HUES64 (cell line): ENCODE results near the gene CAPN12.

Source experiments
- H3K27ac ChIP-seq: 2 replicates; pipeline ENCODE4 v1.7.0; 2013; ENCODE audit warnings: low read depth, low read length, inconsistent platforms
- H3K27me3 ChIP-seq: 2 replicates; pipeline ENCODE4 v1.6.1; 2013; ENCODE audit warnings: mild to moderate bottlenecking, low read length; ENCODE audit not compliant: insufficient read depth
- H3K36me3 ChIP-seq: 2 replicates; pipeline ENCODE4 v1.6.1; 2013; ENCODE audit warnings: mild to moderate bottlenecking, low read length; ENCODE audit not compliant: insufficient read depth
- H3K4me1 ChIP-seq: 2 replicates; pipeline ENCODE4 v1.6.1; 2013; ENCODE audit warnings: mild to moderate bottlenecking, low read length, moderate library complexity; ENCODE audit not compliant: insufficient read depth
- H3K4me3 ChIP-seq: 2 replicates; pipeline ENCODE4 v1.5.1; 2013; ENCODE audit warnings: mild to moderate bottlenecking, low read length, moderate library complexity
- H3K9ac ChIP-seq: 2 replicates; pipeline ENCODE4 v1.6.1; 2013; ENCODE audit warnings: mild to moderate bottlenecking, low read depth, low read length
- H3K9me3 ChIP-seq: 2 replicates; pipeline ENCODE4 v1.6.1; 2013; ENCODE audit warnings: low read depth, low read length; ENCODE audit not compliant: insufficient read depth
- WGBS: fragments of 150-250, 120-280 bp; methylation state at CpG from one replicate; pipeline ENCODE4 v1.1.7; 2013; ENCODE audit warnings: missing lambda C conversion rate; 5-methylcytosine and 5-hydroxymethylcytosine counted together

The CAPN12 gene

DNA sequence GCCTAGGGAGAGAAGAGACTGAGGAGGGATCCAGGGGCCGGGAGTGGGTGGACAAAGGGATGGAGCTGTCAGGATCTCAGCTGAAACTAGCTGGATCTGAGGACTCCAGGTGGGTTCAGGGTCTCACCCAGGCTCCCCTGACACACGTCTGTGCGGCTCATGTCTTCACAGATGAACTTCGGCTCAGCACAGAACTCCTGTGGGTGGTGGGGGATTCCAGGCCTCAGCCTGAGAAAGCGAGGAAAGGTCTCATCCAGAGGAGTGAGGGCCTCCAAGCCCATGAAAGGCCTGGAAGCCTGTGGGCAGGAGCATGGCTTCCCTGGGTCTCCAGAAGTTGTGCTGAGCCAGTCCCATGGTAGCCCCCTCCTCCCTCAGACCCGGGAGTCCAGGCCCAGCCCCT is 1.4 kb downstream of the CAPN12 start:
- Histone ChIP-seq H3K9me3 (no peaks in the 10 kb centered on the region), H3K4me1 (no peaks in the 10 kb centered on the region), H3K9ac (no peak overlapping the region), H3K27ac (no peak overlapping the region), H3K27me3 (peaks cover under 1% of the 10 kb centered on the region), H3K36me3 (no peaks in the 10 kb centered on the region), H3K4me3 (no peak overlapping the region)
- 91% methylated on average over 6 of the region's 6 CpGs for WGBS

DNA sequence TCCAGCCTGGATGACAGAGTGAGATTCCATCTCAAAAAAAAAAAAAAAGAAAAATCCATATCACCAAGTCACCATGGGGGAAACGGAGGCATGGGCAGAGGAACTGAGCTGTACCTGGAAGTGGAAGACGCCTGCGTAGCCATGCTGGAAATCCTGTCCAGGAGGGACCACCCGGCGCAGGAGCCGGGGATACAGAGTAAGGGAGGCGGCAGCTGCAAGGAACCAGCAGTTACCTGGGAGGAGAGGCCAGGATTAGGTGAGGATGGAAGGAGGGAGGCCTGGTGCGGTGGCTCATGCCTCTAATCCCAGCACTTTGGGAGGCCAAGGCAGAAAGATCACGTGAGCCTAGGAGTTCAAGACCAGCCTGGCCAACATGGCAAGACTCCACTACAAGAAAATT is 2.0 kb downstream of the CAPN12 start:
- Histone ChIP-seq H3K36me3 (no peaks in the 10 kb centered on the region), H3K27ac (no peak overlapping the region), H3K9me3 (no peaks in the 10 kb centered on the region), H3K27me3 (peaks cover 6% of the 10 kb centered on the region), H3K4me3 (no peak overlapping the region), H3K4me1 (no peaks in the 10 kb centered on the region), H3K9ac (no peak overlapping the region)
- WGBS: 95% methylated on average over 9 of the region's 9 CpGs

DNA sequence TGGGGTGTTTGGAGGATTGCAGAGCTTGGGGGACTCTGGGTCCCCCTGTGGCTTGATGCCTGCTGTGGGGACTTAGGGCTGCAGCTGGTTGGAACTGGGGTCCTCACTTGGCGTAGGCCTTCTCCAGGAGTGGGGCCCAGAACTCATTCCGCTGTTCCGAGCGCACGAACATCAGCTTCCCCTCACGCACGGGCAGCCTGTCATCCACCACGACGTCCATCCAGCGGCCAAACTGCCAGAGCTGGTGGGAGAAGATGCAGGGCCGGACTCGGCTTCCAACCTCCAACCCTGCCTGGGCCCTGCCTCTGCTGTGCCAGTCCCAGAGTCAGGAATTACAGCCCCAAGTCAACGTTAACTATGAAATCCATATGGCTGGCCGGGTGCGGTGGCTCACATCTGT is 2.6 kb downstream of the CAPN12 start:
- H3K4me3 ChIP-seq: no peak overlapping the region
- H3K27me3 ChIP-seq: peaks cover 8% of the 10 kb centered on the region
- WGBS: 96% methylated on average over 15 of the region's 15 CpGs
- H3K27ac ChIP-seq: no peak overlapping the region
- H3K36me3 ChIP-seq: no peaks in the 10 kb centered on the region
- no peaks in the 10 kb centered on the region for H3K4me1 ChIP-seq
- H3K9me3 ChIP-seq: no peaks in the 10 kb centered on the region
- no peak overlapping the region for H3K9ac ChIP-seq

DNA sequence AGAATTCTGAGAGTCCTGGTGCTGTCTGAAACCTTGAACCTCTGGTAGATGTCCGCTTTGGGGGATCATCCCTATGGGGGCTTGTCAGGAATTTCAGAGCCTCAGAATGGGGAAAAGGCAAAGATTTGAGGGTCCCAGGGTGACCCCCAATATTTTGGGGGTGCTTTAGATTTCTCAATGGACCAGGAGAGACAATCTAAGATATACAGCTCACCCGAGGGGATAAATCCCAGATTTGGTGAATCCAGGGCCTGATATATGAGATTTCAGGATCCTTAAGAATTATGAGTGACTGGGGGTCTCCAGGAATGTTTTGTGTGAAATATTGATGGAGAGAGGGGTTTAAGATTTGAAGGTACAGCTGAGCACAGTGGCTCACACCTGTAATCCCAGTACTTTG is 3.3 kb downstream of the CAPN12 start:
- 86% methylated on average over 2 of the region's 2 CpGs for WGBS
- H3K9me3 ChIP-seq: no peaks in the 10 kb centered on the region
- H3K36me3 ChIP-seq: no peaks in the 10 kb centered on the region
- H3K27ac ChIP-seq: no peak overlapping the region
- H3K4me1 ChIP-seq: no peaks in the 10 kb centered on the region
- peaks cover 12% of the 10 kb centered on the region for H3K27me3 ChIP-seq
- H3K9ac ChIP-seq: no peak overlapping the region
- H3K4me3 ChIP-seq: no peak overlapping the region

DNA sequence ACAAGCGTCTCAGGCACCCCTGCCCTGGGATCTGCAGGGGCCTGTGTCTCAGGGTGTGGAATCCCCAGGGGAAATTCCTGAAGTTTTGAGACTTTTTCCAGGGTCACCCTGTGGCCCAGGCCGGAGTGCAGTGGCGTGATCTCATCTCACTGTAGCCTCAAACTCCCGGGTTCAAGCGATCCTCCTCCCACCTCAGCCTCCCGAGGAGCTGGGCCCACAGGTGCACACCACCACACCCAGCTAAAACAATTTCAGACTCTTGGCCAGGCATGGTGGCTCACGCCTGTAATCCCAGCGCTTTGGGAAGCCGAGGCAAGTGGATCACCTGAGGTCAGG is 4.0 kb downstream of the CAPN12 start:
- no peaks in the 10 kb centered on the region for H3K9me3 ChIP-seq
- peaks cover 12% of the 10 kb centered on the region for H3K27me3 ChIP-seq
- H3K9ac ChIP-seq: no peak overlapping the region
- H3K27ac ChIP-seq: no peak overlapping the region
- H3K4me3 ChIP-seq: no peak overlapping the region
- no peaks in the 10 kb centered on the region for H3K36me3 ChIP-seq
- 94% methylated on average over 9 of the region's 9 CpGs for WGBS
- H3K4me1 ChIP-seq: no peaks in the 10 kb centered on the region

DNA sequence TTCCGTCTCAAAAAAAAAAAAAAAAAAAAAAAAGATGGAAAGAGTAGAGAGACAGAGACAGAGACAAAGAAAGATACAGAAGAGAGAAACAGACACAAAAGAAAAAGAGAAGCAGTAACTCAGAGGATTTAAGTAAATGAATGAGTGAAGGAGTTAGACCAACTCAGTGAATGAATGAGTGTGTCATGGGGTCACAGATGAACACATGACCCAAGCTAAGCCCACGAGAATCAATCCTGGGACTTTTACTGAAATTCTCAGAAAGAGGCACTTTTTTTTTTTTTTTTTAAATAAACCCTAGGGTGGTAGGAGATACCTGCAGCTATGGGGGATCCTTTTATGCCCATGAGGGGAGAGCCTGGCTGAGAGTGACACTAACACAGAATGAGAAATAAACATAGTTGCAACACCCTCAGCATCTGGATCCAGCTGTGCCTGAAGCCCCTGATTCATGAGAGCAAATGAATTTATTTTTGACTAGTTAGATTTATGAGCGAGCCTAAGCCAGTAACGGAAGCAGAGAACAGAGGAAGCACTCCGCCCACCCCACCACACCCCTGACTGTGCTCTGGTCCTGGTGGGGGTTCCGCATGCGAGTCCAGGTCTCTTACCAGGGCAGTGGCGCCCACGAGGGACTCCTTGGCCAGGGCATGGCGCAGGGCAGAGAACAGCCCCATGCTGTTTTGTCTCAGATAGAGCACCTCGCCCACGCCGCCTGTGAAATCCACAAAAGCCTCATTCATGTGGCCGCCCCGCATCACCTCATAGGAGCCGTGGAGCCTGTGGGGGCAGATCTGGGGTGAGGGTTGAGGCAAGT is 4.6 kb downstream of the CAPN12 start:
- WGBS: 88% methylated on average over 16 of the region's 16 CpGs
- Histone ChIP-seq H3K9ac (no peak overlapping the region), H3K27me3 (peaks cover 12% of the 10 kb centered on the region), H3K9me3 (no peaks in the 10 kb centered on the region), H3K36me3 (no peaks in the 10 kb centered on the region), H3K4me1 (peaks cover 4% of the 10 kb centered on the region; the same call in 1 of the 2 replicates), H3K4me3 (no peak overlapping the region), H3K27ac (no peak overlapping the region)

DNA sequence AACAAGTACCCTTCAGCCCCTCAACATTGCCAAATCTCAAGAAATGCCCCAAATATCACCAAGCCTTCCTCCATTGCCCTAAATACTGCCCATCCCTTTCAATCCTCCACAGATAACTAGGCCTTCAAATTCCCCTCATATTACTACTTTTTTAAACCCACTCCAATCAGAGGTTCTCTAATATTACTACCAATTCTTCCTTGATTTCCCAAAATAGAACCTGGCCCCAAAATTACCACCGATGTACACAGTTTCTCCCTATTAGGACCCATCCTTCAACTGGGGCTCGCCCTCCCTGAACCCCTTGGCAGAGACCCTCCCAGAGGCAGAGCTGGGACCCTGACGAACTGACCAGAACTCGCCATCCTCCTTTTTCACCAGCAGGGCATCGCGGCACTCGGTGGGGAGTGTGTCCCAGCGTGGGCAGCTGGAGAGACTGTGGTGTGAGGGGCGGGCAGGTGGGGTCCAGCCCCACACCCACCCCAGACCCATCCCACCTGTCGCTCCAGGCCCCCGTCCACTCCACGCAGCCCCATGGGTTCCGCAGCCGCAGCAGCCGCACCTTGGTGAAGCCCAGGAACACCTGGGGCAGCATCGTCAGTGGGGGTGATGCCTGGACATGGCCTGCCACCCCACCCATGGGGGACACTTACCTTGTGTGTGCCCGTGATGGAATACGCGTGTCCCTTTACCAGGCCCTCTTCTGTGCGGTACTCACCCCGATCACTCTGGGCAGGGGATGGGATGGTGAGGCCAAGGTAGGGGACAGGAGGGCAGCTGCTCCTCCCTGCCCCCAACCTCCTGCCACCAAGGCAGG is 6.1 kb downstream of the CAPN12 start:
- Histone ChIP-seq H3K9ac (no peak overlapping the region), H3K9me3 (no peaks in the 10 kb centered on the region), H3K27ac (no peak overlapping the region), H3K4me1 (peaks cover 4% of the 10 kb centered on the region; the same call in 1 of the 2 replicates), H3K36me3 (no peaks in the 10 kb centered on the region), H3K27me3 (peaks cover 12% of the 10 kb centered on the region), H3K4me3 (no peak overlapping the region)
- 96% methylated on average over 21 of the region's 21 CpGs for WGBS

DNA sequence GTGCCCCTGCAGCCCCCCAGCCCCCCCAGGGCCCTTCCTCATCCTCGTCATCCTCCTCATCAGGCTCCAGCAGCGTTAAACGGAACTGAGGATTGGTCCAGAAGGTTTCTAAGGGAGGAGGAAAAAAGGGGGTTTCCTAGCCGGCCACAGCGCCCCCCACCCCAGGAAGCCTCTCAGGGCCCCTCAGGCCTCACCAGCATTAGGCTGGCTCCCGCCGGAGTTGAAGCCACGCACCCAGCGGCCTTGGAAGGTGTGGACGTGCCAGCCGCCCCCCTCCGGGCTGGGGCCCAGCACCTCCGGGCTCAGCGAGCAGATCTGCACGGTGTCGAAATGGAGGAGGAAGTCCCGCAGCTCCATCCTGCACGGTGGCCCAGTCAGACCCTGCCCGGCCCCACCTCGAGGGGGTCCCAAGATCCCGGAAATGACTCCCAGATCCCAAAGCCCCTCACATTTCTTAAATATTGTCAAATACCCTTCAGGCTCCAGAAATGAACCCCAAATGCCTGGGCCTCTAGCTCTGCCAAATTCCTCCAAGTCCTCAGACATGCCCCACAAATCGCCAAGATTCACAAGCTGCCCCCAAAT is 6.9 kb downstream of the CAPN12 start:
- Histone ChIP-seq H3K9me3 (no peaks in the 10 kb centered on the region), H3K9ac (peak overlapping the region; percentile 9; the same call in 1 of the 2 replicates), H3K27ac (no peak overlapping the region), H3K4me1 (peaks cover 4% of the 10 kb centered on the region; the same call in 1 of the 2 replicates), H3K36me3 (no peaks in the 10 kb centered on the region), H3K27me3 (peaks cover 12% of the 10 kb centered on the region), H3K4me3 (no peak overlapping the region)
- WGBS: 75% methylated on average over 21 of the region's 22 CpGs

DNA sequence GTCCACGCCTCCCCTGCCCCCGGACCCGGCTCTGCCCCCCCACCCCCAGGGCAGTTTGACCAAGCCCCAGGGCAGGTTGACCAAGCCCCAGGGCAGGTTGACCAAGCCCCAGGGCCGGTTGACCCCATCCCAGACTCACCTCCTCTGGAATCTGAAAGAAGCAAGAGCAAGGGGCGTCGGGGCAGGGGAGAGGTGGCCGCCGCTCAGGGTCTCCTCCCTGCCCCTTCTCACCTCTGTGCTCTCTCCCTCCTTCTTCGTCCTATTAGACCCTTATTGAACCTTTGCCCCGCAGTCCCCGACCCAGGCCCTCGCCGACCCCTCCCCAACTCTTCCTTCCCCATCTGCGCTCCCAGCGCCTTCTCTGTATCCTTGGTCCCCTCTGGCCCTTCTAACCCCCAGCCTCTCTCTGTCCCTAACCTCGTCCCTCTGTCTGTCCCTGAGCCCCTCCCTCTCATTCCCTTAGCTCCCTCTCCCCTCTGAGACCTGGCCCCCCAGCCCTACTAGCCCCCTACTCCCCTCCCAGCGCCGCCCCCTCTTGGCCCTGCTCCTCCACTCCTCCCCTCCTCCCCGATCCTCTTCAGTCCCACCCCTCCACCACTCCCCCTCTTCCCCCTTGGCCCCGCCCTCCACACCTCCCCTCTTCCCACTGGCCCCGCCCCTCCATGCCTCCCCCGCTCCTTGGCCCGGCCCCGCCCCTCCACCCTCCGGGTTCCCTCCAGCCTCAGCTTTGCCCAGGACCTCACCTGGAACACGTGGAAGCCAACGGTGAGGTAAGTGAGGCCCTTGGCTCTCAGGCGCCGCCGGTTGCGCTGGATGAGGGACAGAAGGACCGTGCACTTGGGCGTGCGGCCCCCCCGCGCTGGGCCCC is 7.6 kb downstream of the CAPN12 start:
- Histone ChIP-seq H3K9me3 (no peaks in the 10 kb centered on the region), H3K4me3 (peak overlapping the region; percentile 56), H3K36me3 (peaks cover 4% of the 10 kb centered on the region), H3K4me1 (peaks cover 4% of the 10 kb centered on the region; the same call in 1 of the 2 replicates), H3K27me3 (peaks cover 12% of the 10 kb centered on the region), H3K9ac (no peak overlapping the region), H3K27ac (no peak overlapping the region)
- 6% methylated on average over 31 of the region's 36 CpGs for WGBS

DNA sequence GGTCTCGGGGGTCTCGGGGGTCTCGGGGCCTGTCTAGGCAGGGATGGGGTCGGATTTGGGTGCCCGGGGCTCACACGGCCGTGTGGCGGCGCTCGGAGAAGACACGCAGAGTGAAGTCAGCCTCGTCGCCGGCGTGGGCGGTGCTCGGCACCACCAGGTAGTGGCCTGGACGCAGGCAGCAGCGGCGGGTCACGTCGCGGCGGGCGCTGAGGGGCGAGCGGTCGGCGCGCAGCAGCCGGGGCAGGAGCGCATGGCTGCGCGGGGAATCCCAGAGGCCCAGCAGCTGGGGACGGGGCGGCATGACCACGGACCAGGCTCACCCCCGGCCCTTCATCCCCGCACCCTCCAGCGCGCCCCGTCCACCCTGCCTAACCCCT is 8.2 kb downstream of the CAPN12 start:
- Histone ChIP-seq H3K4me1 (peaks cover 4% of the 10 kb centered on the region; the same call in 1 of the 2 replicates), H3K27me3 (peaks cover 12% of the 10 kb centered on the region), H3K27ac (no peak overlapping the region), H3K4me3 (peak overlapping the region; percentile 56), H3K9me3 (no peaks in the 10 kb centered on the region), H3K36me3 (peaks cover 10% of the 10 kb centered on the region), H3K9ac (no peak overlapping the region)
- WGBS: 3% methylated on average over 42 of the region's 42 CpGs
